ENCODE measurements around the gene ZPR1. TPM values are rescaled to one million over a fixed set of nuclear protein-coding genes. Genes with fewer than 3 reads are reported as not detected.

ZPR1 gene
- total and polyA plus RNA-seq, 10 donors = 16.2 to 47.6 (median 23.4) TPM

DNA sequence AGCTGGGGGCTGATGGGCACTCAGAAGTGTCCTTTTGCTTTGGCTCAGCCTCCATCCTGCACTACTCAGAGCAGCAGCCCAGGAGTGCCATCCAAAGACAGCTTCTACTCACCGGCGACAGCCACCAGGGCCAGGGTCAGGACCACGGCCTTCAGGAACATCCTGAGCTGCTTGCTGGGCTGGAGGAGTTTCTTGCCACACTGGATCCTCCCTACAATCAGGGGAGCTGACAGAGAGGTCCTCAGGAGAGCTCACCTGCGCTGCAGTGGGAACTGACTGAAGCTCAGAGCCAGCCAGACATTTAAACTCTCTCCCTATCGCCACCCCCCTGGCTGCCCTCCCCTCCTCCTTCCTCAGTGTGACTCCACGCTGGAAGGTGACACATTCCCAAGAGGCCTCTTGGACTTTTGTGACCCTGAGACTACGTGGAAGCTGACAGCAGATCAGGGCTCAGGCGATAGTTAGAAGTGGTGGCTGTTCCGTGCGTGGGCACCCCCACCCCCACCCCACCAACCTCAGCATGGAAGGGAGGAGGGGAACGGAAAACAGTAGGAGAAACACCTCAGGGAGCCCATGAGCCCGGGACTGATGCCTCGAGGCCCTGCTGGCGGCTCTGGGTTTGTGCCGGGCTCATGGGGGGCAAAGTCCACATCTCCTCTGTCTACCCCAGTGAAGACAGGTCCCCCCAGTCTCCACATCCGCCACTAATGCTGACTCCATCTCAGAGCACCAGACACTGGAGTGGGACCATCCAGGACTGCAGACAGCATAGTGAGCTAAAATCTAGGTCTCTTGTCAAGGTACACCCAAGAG lies 35.4 kb upstream of the ZPR1 start, which contains the start of gene APOA4:
Gene APOA4, minus strand, starts transcription at position 274 of the 813 bp plus-strand sequence. Its CDS starts 113 bp downstream, at position 161.
- 79 to 88% (median 82%) methylated on average over 13 to 16 of the region's 16 CpGs for WGBS, 5 donors
- Histone ChIP-seq H3K4me3 (no peak within 1 kb of the TSS), H3K4me1 (no peaks in the 10 kb centered on the region), H3K27me3 (replicated peaks in 1 of 7) (no peaks in the 10 kb centered on the region), H3K9me3 (no peaks in the 10 kb centered on the region), H3K36me3 (no peaks in the 10 kb centered on the region), H3K27ac (no peak within 1 kb of the TSS)
- no peak for TF ChIP-seq POLR2AphosphoS5 (IDR thresholded peaks at IDR 0.05)
- no peak for TF ChIP-seq POLR2A (IDR thresholded peaks at IDR 0.05)
- no peak for DNase-seq
- intact Hi-C loops (cut with DNase I; ENCODE audit: low total_unique reads) = no loop called here

DNA sequence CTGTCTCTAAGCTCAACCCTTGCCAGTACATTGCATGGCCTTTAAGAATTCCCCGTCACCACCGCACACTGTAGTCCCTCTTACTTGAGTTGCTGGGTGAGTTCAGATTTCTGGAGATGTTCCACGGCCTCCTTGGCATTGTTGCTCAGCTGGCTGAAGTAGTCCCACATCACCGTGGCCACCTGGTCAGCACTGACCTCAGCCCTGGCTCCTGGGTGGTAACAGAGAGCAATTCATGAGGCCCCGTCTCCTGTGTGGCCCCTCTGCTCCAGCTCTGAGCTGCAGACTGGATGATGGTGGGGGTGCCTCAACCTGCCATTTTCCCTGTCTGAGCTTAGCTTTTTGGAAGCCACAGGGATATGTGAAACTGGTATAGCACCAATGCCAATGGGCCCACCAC lies 34.8 kb upstream of the ZPR1 start:
- TF ChIP-seq POLR2AphosphoS5 (IDR thresholded peaks at IDR 0.05) = no peak
- TF ChIP-seq, protein P1, sequence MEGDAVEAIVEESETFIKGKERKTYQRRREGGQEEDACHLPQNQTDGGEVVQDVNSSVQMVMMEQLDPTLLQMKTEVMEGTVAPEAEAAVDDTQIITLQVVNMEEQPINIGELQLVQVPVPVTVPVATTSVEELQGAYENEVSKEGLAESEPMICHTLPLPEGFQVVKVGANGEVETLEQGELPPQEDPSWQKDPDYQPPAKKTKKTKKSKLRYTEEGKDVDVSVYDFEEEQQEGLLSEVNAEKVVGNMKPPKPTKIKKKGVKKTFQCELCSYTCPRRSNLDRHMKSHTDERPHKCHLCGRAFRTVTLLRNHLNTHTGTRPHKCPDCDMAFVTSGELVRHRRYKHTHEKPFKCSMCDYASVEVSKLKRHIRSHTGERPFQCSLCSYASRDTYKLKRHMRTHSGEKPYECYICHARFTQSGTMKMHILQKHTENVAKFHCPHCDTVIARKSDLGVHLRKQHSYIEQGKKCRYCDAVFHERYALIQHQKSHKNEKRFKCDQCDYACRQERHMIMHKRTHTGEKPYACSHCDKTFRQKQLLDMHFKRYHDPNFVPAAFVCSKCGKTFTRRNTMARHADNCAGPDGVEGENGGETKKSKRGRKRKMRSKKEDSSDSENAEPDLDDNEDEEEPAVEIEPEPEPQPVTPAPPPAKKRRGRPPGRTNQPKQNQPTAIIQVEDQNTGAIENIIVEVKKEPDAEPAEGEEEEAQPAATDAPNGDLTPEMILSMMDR (IDR thresholded peaks at IDR 0.05 in 8 of 11, conservative IDR thresholded peaks at IDR 0.05 in 3 of 11) = no peak
- TF ChIP-seq POLR2A (IDR thresholded peaks at IDR 0.05) = no peak
- no peaks in the 10 kb centered on the region for H3K4me1 ChIP-seq
- no peaks in the 10 kb centered on the region for H3K9me3 ChIP-seq
- no peak overlapping the region for H3K27ac ChIP-seq
- no peak overlapping the region for H3K4me3 ChIP-seq
- DNase-seq = no peak
- H3K36me3 ChIP-seq = no peaks in the 10 kb centered on the region
- 69 to 80% (median 72%) methylated on average over 5 of the region's 5 CpGs for WGBS, 5 donors
- intact Hi-C loops (cut with DNase I; ENCODE audit: low total_unique reads) = no loop called here
- no peaks in the 10 kb centered on the region for H3K27me3 ChIP-seq (replicated peaks in 1 of 7)

DNA sequence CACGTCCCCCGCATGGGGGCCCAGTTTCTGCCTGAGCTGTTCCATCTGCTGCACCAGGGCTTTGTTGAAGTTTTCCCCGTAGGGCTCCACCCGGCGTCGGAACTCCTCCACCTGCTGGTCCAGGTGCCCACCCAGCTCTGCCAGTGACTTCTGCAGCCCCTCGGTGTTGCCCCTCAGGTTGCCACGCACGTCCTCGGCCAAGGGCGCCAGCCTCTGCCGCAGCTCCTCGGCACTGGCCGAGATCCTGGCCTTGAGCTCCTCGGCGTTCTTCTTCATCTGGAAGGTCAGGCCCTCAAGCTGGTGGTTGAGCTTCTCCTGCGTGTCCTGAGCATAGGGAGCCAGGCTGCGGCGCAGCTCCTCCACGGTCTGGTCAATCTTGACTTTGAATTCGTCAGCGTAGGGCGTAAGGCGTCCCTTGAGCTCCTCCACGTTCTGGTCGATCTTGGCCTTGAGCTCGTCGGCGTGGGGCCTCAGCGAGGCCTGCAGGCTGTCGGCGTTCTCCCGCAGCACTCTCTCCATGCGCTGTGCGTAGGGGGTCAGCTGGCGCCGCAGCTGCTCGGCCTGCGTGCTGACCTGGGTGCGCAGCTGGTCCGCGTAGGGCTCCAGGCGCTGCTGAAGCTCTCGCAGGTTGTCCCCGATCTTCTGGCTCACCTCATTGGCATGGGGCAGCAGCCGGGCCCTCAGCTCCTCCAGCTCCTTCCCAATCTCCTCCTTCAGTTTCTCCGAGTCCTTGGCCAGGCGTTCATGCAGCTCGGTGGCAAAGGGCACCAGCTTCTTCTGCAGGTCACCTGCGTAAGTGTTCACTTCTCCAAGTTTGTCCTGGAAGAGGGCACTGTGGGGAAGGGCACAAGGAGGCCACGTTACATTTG lies 33.5 kb upstream of the ZPR1 start:
- no peak for DNase-seq
- TF ChIP-seq POLR2AphosphoS5 (IDR thresholded peaks at IDR 0.05) (no peak), POLR2A (IDR thresholded peaks at IDR 0.05) (no peak)
- TF ChIP-seq, protein P1 (IDR thresholded peaks at IDR 0.05 in 8 of 11, conservative IDR thresholded peaks at IDR 0.05 in 3 of 11) = no peak
- intact Hi-C loops (cut with DNase I; ENCODE audit: low total_unique reads) = no loop called here
- WGBS, 5 donors = 92 to 95% (median 93%) methylated on average over 45 to 51 of the region's 51 CpGs
- H3K4me3 ChIP-seq = no peak overlapping the region
- H3K9me3 ChIP-seq = no peaks in the 10 kb centered on the region
- H3K36me3 ChIP-seq = no peaks in the 10 kb centered on the region
- H3K4me1 ChIP-seq = no peaks in the 10 kb centered on the region
- no peaks in the 10 kb centered on the region for H3K27me3 ChIP-seq (replicated peaks in 1 of 7)
- no peak overlapping the region for H3K27ac ChIP-seq

DNA sequence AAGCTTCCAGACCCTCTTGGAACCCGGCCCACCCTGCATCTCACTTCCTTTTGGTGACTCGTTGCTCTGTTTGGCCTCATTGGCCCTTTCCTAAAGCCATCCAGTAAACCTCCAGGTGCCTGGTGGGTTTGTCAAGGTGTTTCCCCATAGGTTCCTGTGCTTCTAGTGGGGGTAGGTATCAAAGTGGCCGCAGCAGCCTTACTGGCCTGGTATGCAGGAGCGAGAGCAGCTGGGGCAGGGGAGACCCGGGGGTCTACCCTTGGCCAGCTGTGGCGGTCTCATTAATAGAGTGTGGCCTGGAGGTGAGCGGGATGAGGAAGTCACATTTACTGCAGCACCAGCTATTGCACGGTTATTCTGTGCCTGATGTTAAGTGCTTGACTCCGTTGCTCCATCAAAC lies 31.2 kb upstream of the ZPR1 start:
- no peaks in the 10 kb centered on the region for H3K36me3 ChIP-seq
- 83 to 94% (median 86%) methylated on average over 8 to 9 of the region's 9 CpGs for WGBS, 5 donors
- TF ChIP-seq, protein P1 (IDR thresholded peaks at IDR 0.05 in 8 of 11, conservative IDR thresholded peaks at IDR 0.05 in 3 of 11) = no peak
- TF ChIP-seq POLR2AphosphoS5 (IDR thresholded peaks at IDR 0.05) (no peak), POLR2A (IDR thresholded peaks at IDR 0.05) (no peak)
- no peaks in the 10 kb centered on the region for H3K27me3 ChIP-seq (replicated peaks in 1 of 7)
- no peak overlapping the region for H3K27ac ChIP-seq
- no peak overlapping the region for H3K4me3 ChIP-seq
- no peaks in the 10 kb centered on the region for H3K4me1 ChIP-seq
- no peak for DNase-seq
- H3K9me3 ChIP-seq = no peaks in the 10 kb centered on the region
- intact Hi-C loops (cut with DNase I; ENCODE audit: low total_unique reads) = no loop called here

Measured in spleen (tissue), 11 donors.